SH-SY5Y (cell line): ENCODE results near the gene BPIFA2.

ENCODE experiments used
- GATA2 ChIP-seq: IDR thresholded peaks from 2 replicates; pipeline ENCODE4 v1.6.1; 2011; ENCODE audit warnings: mild to moderate bottlenecking, low read depth, low read length
- GATA3 ChIP-seq: IDR thresholded peaks from 2 replicates; pipeline ENCODE4 v1.6.1; 2011; ENCODE audit warnings: low read depth, mild to moderate bottlenecking, low read length, moderate library complexity

DNA sequence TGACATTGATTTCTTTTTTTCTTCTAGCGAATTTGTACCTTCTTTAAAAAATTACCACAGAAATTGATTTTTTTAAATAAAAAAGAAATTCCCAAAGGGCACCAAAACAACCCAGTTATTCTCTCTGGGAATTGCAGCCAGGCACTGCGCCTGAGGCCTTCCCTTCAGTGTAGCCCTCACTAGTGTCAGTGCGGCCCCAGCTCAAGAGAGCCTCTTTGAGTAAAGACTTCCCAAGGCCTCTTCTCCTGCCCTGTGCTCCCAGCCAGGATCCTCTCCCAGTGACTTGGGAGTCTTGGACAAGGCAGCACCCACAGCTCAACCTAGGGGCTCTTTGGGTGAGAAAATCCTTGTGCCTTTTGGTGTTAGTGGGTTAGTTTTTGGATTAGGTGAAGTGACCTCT, 47.0 kb upstream of the BPIFA2 start:
- TF ChIP-seq GATA2 (no peak), GATA3 (no peak)
